WI38 (cell line): ENCODE results near the gene EIF4ENIF1.
A peak's percentile ranks its signal among the peaks of the same experiment; 100 is the strongest.
"Not testable (repeated sequence)": the region's sequence is repeated elsewhere in the genome, so short reads cannot be mapped to it uniquely, and the experiment has no call there.

Experiments
- H3K4me3 ChIP-seq: 2 replicates; pipeline ENCODE4 v1.5.1; 2011; ENCODE audit warnings: low read depth, mild to moderate bottlenecking, control low read depth, low read length
- CTCF ChIP-seq: IDR thresholded peaks from 2 replicates; pipeline ENCODE4 v1.5.1; 2012; ENCODE audit warnings: low read depth, mild to moderate bottlenecking, control low read depth, low read length

The EIF4ENIF1 gene

DNA sequence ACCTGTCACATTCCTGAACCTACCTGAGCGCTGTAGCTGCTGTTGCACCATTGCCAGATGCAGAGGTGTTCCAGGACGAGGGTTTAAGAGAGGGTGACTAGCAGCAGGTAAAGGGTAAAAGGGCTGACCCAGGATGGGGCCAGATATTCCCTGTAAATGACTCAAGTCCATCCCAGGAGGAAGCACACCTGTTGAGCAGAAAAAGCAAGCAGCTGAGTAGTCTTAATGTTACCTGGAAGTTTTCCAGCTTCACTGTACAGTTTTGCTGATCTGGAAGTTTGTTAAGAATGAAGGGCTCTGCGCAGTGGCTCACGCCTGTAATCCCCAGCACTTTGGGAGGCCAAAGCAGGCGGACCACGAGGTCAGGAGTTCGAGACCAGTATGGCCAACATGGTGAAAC is 49.0 kb downstream of the EIF4ENIF1 start:
- no peak for TF ChIP-seq CTCF
- no peak overlapping the region for H3K4me3 ChIP-seq

- no peak for TF ChIP-seq CTCF
- H3K4me3 ChIP-seq, result no peak overlapping the region
These were observed 49.8 kb downstream of the EIF4ENIF1 start for GRCh38 chr22:31439808-31440207.

DNA sequence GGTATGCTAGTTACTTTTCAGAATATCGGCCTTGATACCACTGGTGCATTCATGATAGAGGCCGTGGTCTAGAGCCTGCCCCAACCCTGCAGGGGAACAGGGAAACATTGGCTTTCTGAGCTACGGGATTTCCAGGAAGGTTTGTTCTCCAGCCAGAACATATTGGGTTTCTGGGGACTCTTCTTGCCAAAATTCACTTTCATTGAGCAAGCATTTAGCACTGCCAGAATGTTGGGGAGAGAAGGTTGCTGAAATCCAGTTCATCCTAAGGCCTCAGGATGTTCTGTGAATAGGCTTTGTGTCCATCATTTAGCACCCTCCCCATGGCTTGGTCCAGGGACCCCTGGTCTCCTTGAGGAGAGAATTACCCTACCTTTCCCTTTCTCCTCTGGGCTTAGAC is 53.5 kb downstream of the EIF4ENIF1 start:
- no peak overlapping the region for H3K4me3 ChIP-seq
- TF ChIP-seq CTCF, result no peak

GRCh38 chr22:31431950-31432349 is 57.7 kb downstream of the EIF4ENIF1 start:
- no peak for TF ChIP-seq CTCF
- no peak overlapping the region for H3K4me3 ChIP-seq

- no peak overlapping the region for H3K4me3 ChIP-seq
- TF ChIP-seq CTCF, result no peak
These were observed 64.2 kb downstream of the EIF4ENIF1 start for GRCh38 chr22:31425331-31426050.

DNA sequence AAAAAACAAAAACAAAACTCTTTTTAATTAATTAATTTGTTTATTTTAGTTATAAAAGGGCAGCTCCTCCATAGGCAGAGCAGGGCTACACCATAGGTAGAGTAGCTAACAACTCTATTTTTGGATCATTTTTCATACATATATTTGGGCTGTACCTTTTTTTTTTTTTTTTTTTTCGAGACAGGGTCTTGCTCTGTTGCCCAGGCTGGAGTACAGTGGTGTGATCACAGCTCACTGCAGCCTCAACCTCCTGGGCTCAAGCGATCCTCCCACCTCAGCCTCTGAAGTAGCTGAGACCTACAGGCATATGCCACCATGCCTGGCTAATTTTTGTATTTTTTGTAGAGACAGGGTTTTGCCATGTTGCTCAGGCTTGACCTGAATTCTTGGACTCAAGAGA is 87.3 kb downstream of the EIF4ENIF1 start:
- H3K4me3 ChIP-seq, result not testable (repeated sequence)

DNA sequence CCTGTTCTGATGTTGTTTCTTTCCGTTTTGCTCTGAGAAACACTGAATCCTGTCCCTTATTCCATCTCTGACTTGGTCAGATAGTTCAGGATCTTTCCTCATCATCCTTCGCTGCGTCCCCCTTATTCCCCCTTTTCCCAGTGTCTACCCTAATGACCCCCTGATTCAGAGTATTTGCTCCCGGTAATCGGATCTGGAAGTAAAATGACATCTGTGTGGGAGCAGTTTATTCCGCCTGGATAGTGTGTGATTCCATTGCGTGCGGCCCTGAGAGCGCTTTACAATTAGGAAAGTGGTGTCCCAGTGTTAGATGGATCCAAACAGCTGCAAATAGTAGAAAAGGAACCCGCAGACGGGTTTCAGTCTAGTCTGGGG is 89.6 kb downstream of the EIF4ENIF1 start:
- peak overlapping the region; percentile 98 for H3K4me3 ChIP-seq
- TF ChIP-seq CTCF, result no peak
